ENCODE measurements around the gene C10orf53. TPM values are rescaled to one million over a fixed set of nuclear protein-coding genes. Genes with fewer than 3 reads are reported as not detected.

The C10orf53 gene
- total RNA-seq, 1 experiment from 2014 or later = not detected

DNA sequence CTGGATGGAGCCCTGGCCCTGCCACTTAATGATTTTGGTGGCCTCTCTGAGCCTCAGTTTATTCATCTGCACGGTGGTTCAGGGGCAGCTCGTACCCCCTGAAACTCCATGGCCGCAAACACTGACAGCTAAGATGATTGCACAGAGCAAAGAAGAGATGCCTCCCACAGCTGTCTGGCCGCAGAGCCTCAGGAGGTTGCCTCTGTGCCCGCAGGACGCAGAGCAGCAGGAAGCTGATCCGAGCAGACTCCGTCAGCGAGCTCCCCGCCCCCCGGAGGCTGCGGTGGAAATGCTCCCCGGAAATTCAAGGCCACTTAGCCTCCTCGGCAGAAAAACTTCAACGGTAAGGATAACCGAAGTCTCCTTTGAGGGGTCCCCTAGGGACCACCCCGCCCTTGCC, 30.2 kb upstream of the C10orf53 start:
- BruUV-seq (replicated peaks) = no TSS peak
- Mint-ChIP-seq H3K4me1 (ENCODE audit: insufficient read depth, unreplicated experiment) (no peaks in the 10 kb centered on the region), H3K27ac (ENCODE audit: low read depth, unreplicated experiment) (no peak overlapping the region), H3K4me3 (ENCODE audit: unreplicated experiment) (no peak overlapping the region), H3K9me3 (ENCODE audit: unreplicated experiment) (no peaks in the 10 kb centered on the region), H3K27me3 (ENCODE audit: insufficient read depth, unreplicated experiment) (peaks cover 13% of the 10 kb centered on the region), H3K36me3 (ENCODE audit: insufficient read depth, unreplicated experiment) (no peaks in the 10 kb centered on the region)
- intact Hi-C loops (cut with micrococcal nuclease) = no loop called here
- ChIA-PET CTCF (interaction anchor here (1.1 kb wide), 1 partner anchor 54 kb away, joined by 3 read pairs; no protein-coding TSS in a partner anchor), POLR2A (no interaction called here)
- DNase-seq (ENCODE audit: unreplicated experiment) = no peak
- TF ChIP-seq, protein P1, sequence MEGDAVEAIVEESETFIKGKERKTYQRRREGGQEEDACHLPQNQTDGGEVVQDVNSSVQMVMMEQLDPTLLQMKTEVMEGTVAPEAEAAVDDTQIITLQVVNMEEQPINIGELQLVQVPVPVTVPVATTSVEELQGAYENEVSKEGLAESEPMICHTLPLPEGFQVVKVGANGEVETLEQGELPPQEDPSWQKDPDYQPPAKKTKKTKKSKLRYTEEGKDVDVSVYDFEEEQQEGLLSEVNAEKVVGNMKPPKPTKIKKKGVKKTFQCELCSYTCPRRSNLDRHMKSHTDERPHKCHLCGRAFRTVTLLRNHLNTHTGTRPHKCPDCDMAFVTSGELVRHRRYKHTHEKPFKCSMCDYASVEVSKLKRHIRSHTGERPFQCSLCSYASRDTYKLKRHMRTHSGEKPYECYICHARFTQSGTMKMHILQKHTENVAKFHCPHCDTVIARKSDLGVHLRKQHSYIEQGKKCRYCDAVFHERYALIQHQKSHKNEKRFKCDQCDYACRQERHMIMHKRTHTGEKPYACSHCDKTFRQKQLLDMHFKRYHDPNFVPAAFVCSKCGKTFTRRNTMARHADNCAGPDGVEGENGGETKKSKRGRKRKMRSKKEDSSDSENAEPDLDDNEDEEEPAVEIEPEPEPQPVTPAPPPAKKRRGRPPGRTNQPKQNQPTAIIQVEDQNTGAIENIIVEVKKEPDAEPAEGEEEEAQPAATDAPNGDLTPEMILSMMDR (IDR thresholded peaks at IDR 0.05; ENCODE audit: unreplicated experiment) = no peak

GRCh38 chr10:49649936-49650723, 29.3 kb upstream of the C10orf53 start:
- DNase-seq (ENCODE audit: unreplicated experiment) = no peak
- BruUV-seq (replicated peaks) = no TSS peak
- intact Hi-C loops (cut with micrococcal nuclease) = no loop called here
- TF ChIP-seq, protein P1 (IDR thresholded peaks at IDR 0.05; ENCODE audit: unreplicated experiment) = no peak
- Mint-ChIP-seq H3K27ac (ENCODE audit: low read depth, unreplicated experiment) (no peak overlapping the region), H3K4me1 (ENCODE audit: insufficient read depth, unreplicated experiment) (no peaks in the 10 kb centered on the region), H3K9me3 (ENCODE audit: unreplicated experiment) (no peaks in the 10 kb centered on the region), H3K27me3 (ENCODE audit: insufficient read depth, unreplicated experiment) (peaks cover 5% of the 10 kb centered on the region), H3K36me3 (ENCODE audit: insufficient read depth, unreplicated experiment) (no peaks in the 10 kb centered on the region), H3K4me3 (ENCODE audit: unreplicated experiment) (no peak overlapping the region)
- ChIA-PET POLR2A (no interaction called here), CTCF (interaction anchor here (0.6 kb wide), 1 partner anchor 16 kb away, joined by 3 read pairs; no protein-coding TSS in a partner anchor)

- TF ChIP-seq, protein P1 (IDR thresholded peaks at IDR 0.05; ENCODE audit: unreplicated experiment) = no peak
- ChIA-PET POLR2A (no interaction called here), CTCF (interaction anchor here (0.6 kb wide), 2 partner anchors 17 to 18 kb away, joined by 3 to 5 read pairs; no protein-coding TSS in a partner anchor)
- Mint-ChIP-seq H3K27me3 (ENCODE audit: insufficient read depth, unreplicated experiment) (no peaks in the 10 kb centered on the region), H3K9me3 (ENCODE audit: unreplicated experiment) (no peaks in the 10 kb centered on the region), H3K36me3 (ENCODE audit: insufficient read depth, unreplicated experiment) (no peaks in the 10 kb centered on the region), H3K27ac (ENCODE audit: low read depth, unreplicated experiment) (no peak overlapping the region), H3K4me3 (ENCODE audit: unreplicated experiment) (no peak overlapping the region), H3K4me1 (ENCODE audit: insufficient read depth, unreplicated experiment) (no peaks in the 10 kb centered on the region)
- BruUV-seq (replicated peaks) = no TSS peak
- no peak for DNase-seq (ENCODE audit: unreplicated experiment)
- intact Hi-C loops (cut with micrococcal nuclease) = no loop called here
Observed at GRCh38 chr10:49650724-49651034, 28.8 kb upstream of the C10orf53 start.

DNA sequence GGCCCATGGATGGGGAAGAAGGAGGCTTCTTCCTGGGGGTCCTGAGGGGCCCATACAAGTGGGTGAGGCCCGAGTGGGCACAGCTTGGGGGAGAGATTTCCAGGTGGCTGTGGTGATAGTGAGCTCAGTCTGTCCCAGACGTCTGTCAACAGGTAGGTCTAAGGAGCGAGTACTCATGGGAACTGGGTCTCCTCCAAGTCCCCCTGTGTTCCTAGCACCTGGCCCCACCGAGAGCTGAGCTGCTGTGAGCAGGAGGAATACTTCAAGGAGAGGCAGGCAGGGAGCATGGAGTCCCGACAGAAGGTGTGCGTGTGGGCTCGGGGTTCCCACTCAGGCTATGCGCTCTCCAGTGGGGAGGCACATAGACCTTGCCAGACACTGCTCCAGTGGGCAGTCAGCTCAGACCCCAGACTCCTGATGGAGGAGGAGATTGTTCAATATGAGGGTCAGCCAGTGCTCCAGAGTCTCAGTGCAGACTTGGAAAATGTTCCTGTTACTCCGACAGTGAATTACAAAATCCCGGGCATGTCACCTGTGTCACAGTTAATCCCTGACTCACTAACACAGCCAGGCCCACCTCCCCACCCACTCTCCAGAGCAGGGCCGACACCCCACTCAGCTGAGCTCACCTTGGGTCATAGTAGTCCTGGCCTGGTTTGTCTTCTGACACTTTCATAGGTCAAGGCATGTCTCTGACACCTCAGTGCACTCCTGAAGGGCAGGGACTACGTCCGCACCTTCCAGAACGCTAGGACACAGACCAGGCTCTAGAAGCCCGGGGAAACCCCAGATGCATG, 28.2 kb upstream of the C10orf53 start:
- no peaks in the 10 kb centered on the region for H3K9me3 Mint-ChIP-seq (ENCODE audit: unreplicated experiment)
- CTCF ChIA-PET = interaction anchor here (0.6 to 1.5 kb wide), 2 partner anchors 18 to 58 kb away, joined by 5 read pairs; no protein-coding TSS in a partner anchor
- H3K4me3 Mint-ChIP-seq (ENCODE audit: unreplicated experiment) = no peak overlapping the region
- TF ChIP-seq, protein P1 (IDR thresholded peaks at IDR 0.05; ENCODE audit: unreplicated experiment) = no peak
- peaks cover under 1% of the 10 kb centered on the region for H3K4me1 Mint-ChIP-seq (ENCODE audit: insufficient read depth, unreplicated experiment)
- DNase-seq (ENCODE audit: unreplicated experiment) = no peak
- no TSS peak for BruUV-seq (replicated peaks)
- no peak overlapping the region for H3K27ac Mint-ChIP-seq (ENCODE audit: low read depth, unreplicated experiment)
- intact Hi-C loops (cut with micrococcal nuclease) = no loop called here
- POLR2A ChIA-PET = no interaction called here
- no peaks in the 10 kb centered on the region for H3K27me3 Mint-ChIP-seq (ENCODE audit: insufficient read depth, unreplicated experiment)
- H3K36me3 Mint-ChIP-seq (ENCODE audit: insufficient read depth, unreplicated experiment) = no peaks in the 10 kb centered on the region

Data from MCF 10A (cell line).